Endothelial cell of umbilical vein (primary cell): ENCODE measurements around the gene TFF3. TPM values are rescaled to one million over a fixed set of nuclear protein-coding genes. Genes with fewer than 3 reads are reported as not detected.

Experiments used
- BruUV-seq: library from RNA; stranded (reverse); fragments of 400-500 nt; replicated peaks from 2 replicates; lab custom pipeline; 2021; lab: Mats Ljungman, UMichigan
- CTCF ChIA-PET: fragments of 300-600, 350-600 bp; sonication (Branson Sonifier 250); formaldehyde crosslinking; loops from one replicate; lab custom pipeline; 2021; ENCODE audit warnings: antibody characterized with exemption, inconsistent platforms; lab: Charles Lee
- POLR2A ChIA-PET: fragments of 300-600, 350-600 bp; sonication (Branson Sonifier 250); formaldehyde crosslinking; loops from one replicate; lab custom pipeline; 2021; ENCODE audit warnings: antibody characterized with exemption, inconsistent platforms; lab: Charles Lee
- DNase-seq: peaks from one replicate; pipeline ENCODE4 v3.0.0-alpha.2; 2011; ENCODE audit warnings: low read depth, low spot score
- FAIRE-seq: peaks from 2 replicates; lab custom pipeline; 2011; peaks lifted over from hg19 to GRCh38; lab: Jason Lieb, UNC
- H2AFZ ChIP-seq: 2 replicates; pipeline ENCODE4 v1.6.0; 2012; ENCODE audit warnings: low read depth, low read length, control low read depth, inconsistent platforms
- H3K27ac ChIP-seq: 2 replicates; pipeline ENCODE4 v1.5.1; 2011; ENCODE audit warnings: low read depth, mild to moderate bottlenecking, control low read depth, low read length, moderate library complexity; ENCODE audit not compliant: insufficient read depth
- H3K27me3 ChIP-seq, 2 experiments: 2 replicates each; pipeline versions ENCODE4 v1.6.0 to v1.6.1; 2011; ENCODE audit warnings: low read length in 2 of 2, mixed read lengths in 1 of 2; ENCODE audit not compliant: control insufficient read depth in 2 of 2, insufficient read depth in 2 of 2
- H3K36me3 ChIP-seq, 2 experiments: 2 replicates in 1 of 2; 3 replicates in 1 of 2; pipeline ENCODE4 v1.5.1; 2011; ENCODE audit warnings: low read length in 2 of 2, mild to moderate bottlenecking in 1 of 2, moderate library complexity in 1 of 2; ENCODE audit not compliant: control insufficient read depth in 2 of 2, insufficient read depth in 2 of 2; ENCODE audit errors: extremely low read depth in 1 of 2
- H3K4me1 ChIP-seq: 3 replicates; pipeline ENCODE4 v1.5.1; 2011; ENCODE audit warnings: mild to moderate bottlenecking, low read length; ENCODE audit not compliant: control insufficient read depth, insufficient read depth; ENCODE audit errors: extremely low read depth
- H3K4me2 ChIP-seq: 2 replicates; pipeline ENCODE4 v1.6.1; 2011; ENCODE audit warnings: low read length, control low read depth, mixed read lengths; ENCODE audit not compliant: insufficient read depth
- H3K4me3 ChIP-seq, 3 experiments: fragments of 200-600 bp in 1 of 3; sonication (generic), shearing (Covaris generic) in 1 of 3; replicated peaks in 1 of 3; 2 replicates each; pipeline ENCODE4 v1.5.1; 2011 to 2016; ENCODE audit warnings: control low read depth in 3 of 3, low read length in 3 of 3, mild to moderate bottlenecking in 2 of 3, inconsistent platforms in 1 of 3, low read depth in 1 of 3, moderate library complexity in 1 of 3; ENCODE audit not compliant: insufficient read depth in 1 of 3
- H3K79me2 ChIP-seq: 2 replicates; pipeline ENCODE4 v1.6.0; 2012; ENCODE audit warnings: low read length, inconsistent platforms; ENCODE audit not compliant: control insufficient read depth, insufficient read depth
- H3K9ac ChIP-seq: replicated peaks from 2 replicates; pipeline ENCODE3; 2011; ENCODE audit warnings: low read length, control low read depth; ENCODE audit not compliant: insufficient read depth; ENCODE audit errors: extremely low read depth
- H3K9me1 ChIP-seq: replicated peaks from 3 replicates; pipeline ENCODE4 v1.6.0; 2011; ENCODE audit warnings: mild to moderate bottlenecking, low read length; ENCODE audit not compliant: control insufficient read depth, insufficient read depth; ENCODE audit errors: extremely low read depth
- H3K9me3 ChIP-seq: replicated peaks from 2 replicates; pipeline ENCODE4 v1.5.1; 2012; ENCODE audit warnings: low read length, inconsistent platforms; ENCODE audit not compliant: control insufficient read depth, insufficient read depth
- H4K20me1 ChIP-seq: replicated peaks from 2 replicates; pipeline ENCODE3; 2011; ENCODE audit warnings: mild to moderate bottlenecking, low read length; ENCODE audit not compliant: control insufficient read depth, insufficient read depth; ENCODE audit errors: extremely low read depth
- EZH2 ChIP-seq: IDR thresholded peaks from 2 replicates; pipeline ENCODE4 v1.6.1; 2012; ENCODE audit warnings: borderline replicate concordance, low read depth, mild to moderate bottlenecking, moderate library complexity, low read length, inconsistent platforms; ENCODE audit not compliant: severe bottlenecking
- FOS ChIP-seq: IDR thresholded peaks from 2 replicates; pipeline ENCODE4 v1.6.1; 2011; ENCODE audit warnings: mild to moderate bottlenecking, low read length, moderate library complexity, borderline replicate concordance; ENCODE audit not compliant: insufficient read depth
- GATA2 ChIP-seq: IDR thresholded peaks from 2 replicates; pipeline ENCODE4 v1.7.0; 2011; ENCODE audit warnings: low read depth, mild to moderate bottlenecking, moderate library complexity, mixed read lengths, low read length; ENCODE audit not compliant: insufficient read length, insufficient read depth
- JUN ChIP-seq: IDR thresholded peaks from 2 replicates; pipeline ENCODE4 v1.6.1; 2011; ENCODE audit warnings: borderline replicate concordance, low read depth; ENCODE audit not compliant: insufficient read length, insufficient read depth
- MAX ChIP-seq: IDR thresholded peaks from 2 replicates; pipeline ENCODE4 v1.6.1; 2011; ENCODE audit not compliant: insufficient read depth, insufficient read length
- MYC ChIP-seq: IDR thresholded peaks from one replicate; pipeline ENCODE4 v1.6.1; 2011; ENCODE audit warnings: mild to moderate bottlenecking, low read depth, low read length
- POLR2A ChIP-seq: IDR thresholded peaks from 2 replicates; pipeline ENCODE4 v1.6.1; 2012; ENCODE audit warnings: low read depth, mild to moderate bottlenecking, control low read depth, low read length
- POLR2AphosphoS5 ChIP-seq: IDR thresholded peaks from 2 replicates; pipeline ENCODE4 v1.6.1; 2012; ENCODE audit warnings: low read depth, mild to moderate bottlenecking, control low read depth, low read length, moderate library complexity; ENCODE audit not compliant: insufficient read depth
- dilution Hi-C: fragments of 300-500 bp; cut with MboI; formaldehyde crosslinking; loops from one replicate; pipeline ENCODE4 v1.15.0; 2019; ENCODE audit warnings: low sequenced_read_pairs; ENCODE audit not compliant: extremely low pct_ligation_motif_present
- intact Hi-C: fragments of 100-400 bp; cut with micrococcal nuclease; formaldehyde crosslinking; loops from one replicate; pipeline ENCODE4 v1.10.0; 2022
- polyA plus RNA-seq, 4 experiments: library from polyadenylated mRNA; depleted of rRNA in 3 of 4; stranded (reverse) in 3 of 4; unstranded in 1 of 4; fragments of >200 nt; gene quantifications; 2 replicates each; pipeline versions ENCODE4 v1.2.1 to v1.2.3, GENCODE V29; 2011 to 2012; ENCODE audit warnings: missing spikeins in 1 of 4
- total RNA-seq: library from RNA; stranded (reverse); gene quantifications from 2 replicates; pipeline ENCODE4 v1.2.3, GENCODE V29; 2021
- TF ChIP-seq, protein P1 (sequence below), 2 donors: IDR thresholded peaks; 1 replicate in 1 of 2; 2 replicates in 1 of 2; pipeline ENCODE4 v1.5.1; 2011; ENCODE audit warnings: low read length in 2 of 2, mild to moderate bottlenecking in 2 of 2, moderate library complexity in 2 of 2, control low read depth in 1 of 2, inconsistent platforms in 1 of 2, low read depth in 1 of 2; ENCODE audit not compliant: insufficient read depth in 1 of 2; ENCODE audit errors: extremely low read depth in 1 of 2

TFF3 gene
- total and polyA plus RNA-seq, 2 donors (not counting 3 experiments of a cell fraction or from before 2014, with no cell fraction given): 0.93 to 1.8 TPM

DNA sequence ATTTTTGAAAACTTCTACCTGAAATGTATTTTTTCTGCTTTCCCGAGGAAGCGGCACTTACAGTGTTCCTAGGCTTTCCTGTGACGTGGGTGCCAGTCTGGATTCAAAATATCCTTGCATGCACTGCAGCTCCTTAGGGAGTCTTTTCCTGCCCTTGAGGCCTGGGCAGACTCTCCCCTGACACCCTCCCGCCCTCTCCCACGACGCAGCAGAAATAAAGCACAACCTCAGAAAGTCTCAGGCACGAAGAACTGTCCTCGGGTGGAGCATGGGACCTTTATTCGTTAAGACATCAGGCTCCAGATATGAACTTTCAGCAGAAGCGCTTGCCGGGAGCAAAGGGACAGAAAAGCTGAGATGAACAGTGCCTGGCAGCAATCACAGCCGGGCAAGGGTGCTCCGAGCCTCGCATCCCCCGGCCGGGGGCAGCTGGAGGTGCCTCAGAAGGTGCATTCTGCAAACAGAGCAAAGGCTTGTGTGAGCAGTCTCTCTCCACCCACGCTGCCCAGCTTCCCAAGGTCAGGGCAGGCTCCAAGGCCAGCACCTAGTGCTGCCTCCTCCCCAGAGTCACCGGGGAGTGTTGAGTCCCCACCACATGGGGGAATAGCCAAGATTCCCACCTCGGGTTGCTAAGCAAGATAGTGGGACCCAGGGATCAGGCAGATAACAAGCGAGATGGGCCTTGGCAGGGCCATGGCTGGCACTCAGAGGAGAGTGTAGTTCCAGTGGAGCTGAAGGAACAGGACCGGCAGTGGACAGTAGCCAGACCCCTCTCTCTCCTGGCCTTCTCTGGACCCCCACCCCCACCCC lies 3.2 kb downstream of the TFF3 start:
- Histone ChIP-seq H3K4me1 (no peaks in the 10 kb centered on the region), H3K4me3 (no peak overlapping the region), H3K4me2 (no peak overlapping the region), H3K27me3 (peaks cover 2 to 6% of the 10 kb centered on the region in 2 experiments), H3K36me3 (no peaks in the 10 kb centered on the region), H3K9me3 (no peaks in the 10 kb centered on the region), H3K9me1 (no peaks in the 10 kb centered on the region), H3K79me2 (no peaks in the 10 kb centered on the region), H4K20me1 (no peaks in the 10 kb centered on the region), H2AFZ (no peak overlapping the region), H3K27ac (no peak overlapping the region), H3K9ac (no peak overlapping the region)
- TF ChIP-seq FOS (no peak), JUN (no peak), POLR2A (no peak), MAX (no peak), GATA2 (no peak)
- ChIA-PET CTCF (interaction anchor here (0.8 to 3.3 kb wide), 6 partner anchors 8 to 263 kb away, joined by 3 to 33 read pairs (median 12); no protein-coding TSS in a partner anchor), POLR2A (no interaction called here)
- BruUV-seq: no TSS peak
- dilution Hi-C loops: no loop called here
- DNase-seq (no peak), FAIRE-seq (no peak)
- intact Hi-C loops: no loop called here

DNA sequence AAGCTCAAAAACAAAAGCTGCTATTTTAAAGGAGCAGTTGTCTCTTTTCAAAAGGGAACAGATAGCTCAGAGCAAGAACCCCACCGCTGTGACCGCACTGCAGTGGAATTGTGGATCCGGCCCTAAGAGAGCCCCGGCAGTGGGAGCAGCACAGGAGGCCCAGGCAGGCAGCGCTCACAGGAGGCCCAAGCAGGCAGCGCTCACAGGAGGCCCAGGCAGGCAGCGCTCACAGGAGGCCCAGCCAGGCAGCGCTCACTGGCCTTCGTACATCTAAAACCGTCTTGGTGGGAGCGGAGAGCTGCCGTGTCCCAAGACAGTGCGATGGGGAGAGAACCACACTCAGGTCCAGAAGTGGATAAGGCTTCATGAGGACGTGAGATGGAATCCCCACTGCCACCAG lies 4.0 kb downstream of the TFF3 start:
- POLR2A ChIA-PET: no interaction called here

More for the DNA sequence above, 4.0 kb downstream of the TFF3 start:
- Histone ChIP-seq H3K9me1 (no peaks in the 10 kb centered on the region), H3K79me2 (no peaks in the 10 kb centered on the region), H3K4me3 (no peak overlapping the region), H3K4me2 (no peak overlapping the region), H4K20me1 (no peaks in the 10 kb centered on the region), H2AFZ (no peak overlapping the region), H3K9me3 (no peaks in the 10 kb centered on the region), H3K4me1 (no peaks in the 10 kb centered on the region), H3K36me3 (no peaks in the 10 kb centered on the region), H3K27ac (no peak overlapping the region), H3K27me3 (peaks cover 2 to 6% of the 10 kb centered on the region in 2 experiments), H3K9ac (no peak overlapping the region)
- no peak for TF ChIP-seq EZH2
- TF ChIP-seq, protein P1, sequence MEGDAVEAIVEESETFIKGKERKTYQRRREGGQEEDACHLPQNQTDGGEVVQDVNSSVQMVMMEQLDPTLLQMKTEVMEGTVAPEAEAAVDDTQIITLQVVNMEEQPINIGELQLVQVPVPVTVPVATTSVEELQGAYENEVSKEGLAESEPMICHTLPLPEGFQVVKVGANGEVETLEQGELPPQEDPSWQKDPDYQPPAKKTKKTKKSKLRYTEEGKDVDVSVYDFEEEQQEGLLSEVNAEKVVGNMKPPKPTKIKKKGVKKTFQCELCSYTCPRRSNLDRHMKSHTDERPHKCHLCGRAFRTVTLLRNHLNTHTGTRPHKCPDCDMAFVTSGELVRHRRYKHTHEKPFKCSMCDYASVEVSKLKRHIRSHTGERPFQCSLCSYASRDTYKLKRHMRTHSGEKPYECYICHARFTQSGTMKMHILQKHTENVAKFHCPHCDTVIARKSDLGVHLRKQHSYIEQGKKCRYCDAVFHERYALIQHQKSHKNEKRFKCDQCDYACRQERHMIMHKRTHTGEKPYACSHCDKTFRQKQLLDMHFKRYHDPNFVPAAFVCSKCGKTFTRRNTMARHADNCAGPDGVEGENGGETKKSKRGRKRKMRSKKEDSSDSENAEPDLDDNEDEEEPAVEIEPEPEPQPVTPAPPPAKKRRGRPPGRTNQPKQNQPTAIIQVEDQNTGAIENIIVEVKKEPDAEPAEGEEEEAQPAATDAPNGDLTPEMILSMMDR (IDR thresholded peaks at IDR 0.05; ENCODE audit: extremely low read depth in 1 of 2, insufficient read depth in 1 of 2, low read depth in 1 of 2, low read length in 2 of 2): no peak
- TF ChIP-seq POLR2AphosphoS5: no peak
- TF ChIP-seq FOS: no peak
- TF ChIP-seq MAX: no peak
- TF ChIP-seq GATA2: no peak
- TF ChIP-seq MYC: no peak
- no peak for TF ChIP-seq POLR2A
- no peak for TF ChIP-seq JUN
- DNase-seq (no peak), FAIRE-seq (no peak)
- CTCF ChIA-PET: interaction anchor here (0.5 to 3.3 kb wide), 13 partner anchors 9 to 272 kb away, joined by 3 to 33 read pairs (median 3); no protein-coding TSS in a partner anchor
- dilution Hi-C loops (no loop called here), intact Hi-C loops (no loop called here)
- BruUV-seq: no TSS peak
